GM12864 (cell line): Measurements from ENCODE around the gene EYS.

Source experiments
- DNase-seq: peaks from one replicate; pipeline ENCODE4 v3.0.0-alpha.2; 2011; ENCODE audit warnings: low read depth
- H3K4me3 ChIP-seq: 2 replicates; pipeline ENCODE4 v1.5.1; 2011; ENCODE audit warnings: mild to moderate bottlenecking, low read depth, low read length, control low read depth
- TF ChIP-seq, protein P1 (sequence below): IDR thresholded peaks from 2 replicates; pipeline ENCODE4 v1.5.1; 2011; ENCODE audit warnings: low read depth, mild to moderate bottlenecking, moderate library complexity, low read length, control low read depth, inconsistent platforms; ENCODE audit errors: missing control alignments

EYS gene

DNA sequence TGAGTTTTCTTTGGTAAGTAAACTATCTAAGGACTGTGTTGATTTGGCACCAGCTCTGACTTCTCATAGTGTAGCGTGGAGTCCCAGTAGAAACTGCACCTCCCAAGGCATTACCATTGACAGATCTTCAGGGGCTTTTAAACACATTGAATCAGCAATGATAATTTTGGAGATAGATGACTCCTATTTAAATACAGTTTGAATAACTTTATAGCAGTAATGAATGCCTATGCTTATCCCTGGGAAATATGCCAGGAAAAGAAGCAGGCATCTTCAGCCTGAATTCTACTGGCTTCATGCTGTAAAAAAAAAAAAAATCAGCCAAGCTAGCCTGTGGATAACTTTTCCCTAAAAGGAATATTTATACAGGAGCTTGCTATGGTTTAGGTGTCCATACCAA, 895.9 kb downstream of the EYS start:
- no peak for DNase-seq
- no peak overlapping the region for H3K4me3 ChIP-seq
- TF ChIP-seq, protein P1, sequence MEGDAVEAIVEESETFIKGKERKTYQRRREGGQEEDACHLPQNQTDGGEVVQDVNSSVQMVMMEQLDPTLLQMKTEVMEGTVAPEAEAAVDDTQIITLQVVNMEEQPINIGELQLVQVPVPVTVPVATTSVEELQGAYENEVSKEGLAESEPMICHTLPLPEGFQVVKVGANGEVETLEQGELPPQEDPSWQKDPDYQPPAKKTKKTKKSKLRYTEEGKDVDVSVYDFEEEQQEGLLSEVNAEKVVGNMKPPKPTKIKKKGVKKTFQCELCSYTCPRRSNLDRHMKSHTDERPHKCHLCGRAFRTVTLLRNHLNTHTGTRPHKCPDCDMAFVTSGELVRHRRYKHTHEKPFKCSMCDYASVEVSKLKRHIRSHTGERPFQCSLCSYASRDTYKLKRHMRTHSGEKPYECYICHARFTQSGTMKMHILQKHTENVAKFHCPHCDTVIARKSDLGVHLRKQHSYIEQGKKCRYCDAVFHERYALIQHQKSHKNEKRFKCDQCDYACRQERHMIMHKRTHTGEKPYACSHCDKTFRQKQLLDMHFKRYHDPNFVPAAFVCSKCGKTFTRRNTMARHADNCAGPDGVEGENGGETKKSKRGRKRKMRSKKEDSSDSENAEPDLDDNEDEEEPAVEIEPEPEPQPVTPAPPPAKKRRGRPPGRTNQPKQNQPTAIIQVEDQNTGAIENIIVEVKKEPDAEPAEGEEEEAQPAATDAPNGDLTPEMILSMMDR: no peak

DNA sequence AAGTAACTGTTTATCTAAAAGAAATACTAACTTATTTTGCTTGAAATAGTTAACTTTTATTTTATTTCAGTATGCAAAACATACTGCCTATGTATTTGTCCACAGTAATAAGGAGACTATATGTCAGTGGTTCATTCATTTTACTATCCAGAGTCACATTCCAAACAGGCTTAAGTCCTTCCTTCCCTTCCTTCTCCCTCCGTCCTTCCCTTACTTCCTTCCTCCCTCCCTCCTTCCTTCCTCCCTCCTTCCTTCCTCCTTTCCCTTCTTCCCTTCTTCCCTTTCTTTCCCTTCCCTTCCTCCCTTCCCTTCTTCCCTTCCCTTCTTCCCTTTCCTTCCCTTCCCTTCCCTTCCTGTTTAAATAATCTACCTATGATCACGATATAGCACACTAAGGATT, 899.2 kb downstream of the EYS start:
- no peak for DNase-seq
- no peak overlapping the region for H3K4me3 ChIP-seq

DNA sequence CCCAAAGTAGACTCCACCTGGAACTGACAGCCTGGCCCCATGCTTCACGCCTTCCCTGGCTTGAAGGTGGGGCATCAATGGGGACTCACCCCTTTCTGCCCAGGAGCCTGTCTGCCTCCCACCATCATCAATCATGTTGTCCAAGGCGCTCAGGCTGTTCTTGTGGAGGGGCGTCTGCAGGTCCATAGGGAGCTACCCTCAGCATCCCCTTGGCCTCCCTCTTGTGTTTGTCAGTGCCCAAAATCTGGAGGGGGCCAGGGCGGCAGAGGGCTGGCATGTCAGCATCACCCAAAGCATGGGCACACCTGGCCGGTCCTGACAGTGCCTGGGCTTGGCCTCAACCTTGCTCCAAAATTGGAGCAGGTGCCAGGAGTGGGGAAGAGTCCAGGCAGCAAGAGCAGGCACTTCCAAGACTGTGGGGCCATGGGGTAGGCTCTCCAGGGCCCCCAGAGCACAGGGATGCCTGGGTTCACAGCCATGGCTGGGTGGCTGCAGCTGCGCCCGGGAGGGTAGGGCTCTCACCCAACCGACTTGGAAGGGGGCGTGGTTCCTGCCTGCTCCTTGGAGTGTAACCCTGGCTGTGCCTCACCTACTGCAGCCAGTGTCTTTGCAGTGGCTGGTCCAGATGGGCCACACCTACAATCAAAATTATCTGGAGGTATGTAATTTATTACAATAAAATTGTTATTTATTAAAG, 903.4 kb downstream of the EYS start:
- H3K4me3 ChIP-seq: no peak overlapping the region
- TF ChIP-seq, protein P1: no peak
- DNase-seq: no peak

More for the DNA sequence above, 899.2 kb downstream of the EYS start:
- TF ChIP-seq, protein P1: no peak

DNA sequence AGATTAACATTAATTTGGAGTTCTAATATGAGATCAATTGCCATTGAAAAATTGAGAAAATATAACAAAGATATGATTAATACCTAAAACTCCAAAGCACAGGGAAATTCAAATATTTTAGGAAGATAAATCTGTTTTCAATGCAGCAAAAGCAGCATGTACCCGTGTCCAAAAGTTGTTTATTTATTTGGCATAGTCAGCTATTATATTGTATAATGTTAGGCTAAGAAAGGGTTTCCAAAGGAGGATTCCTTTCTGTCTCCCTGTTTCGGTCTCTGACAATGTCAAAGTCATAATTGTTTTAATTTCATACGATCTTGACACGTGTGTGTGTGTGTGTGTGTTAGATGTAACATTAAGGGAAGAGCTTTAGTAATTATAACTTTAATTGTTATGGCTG, 914.5 kb downstream of the EYS start:
- TF ChIP-seq, protein P1: no peak
- H3K4me3 ChIP-seq: no peak overlapping the region

DNA sequence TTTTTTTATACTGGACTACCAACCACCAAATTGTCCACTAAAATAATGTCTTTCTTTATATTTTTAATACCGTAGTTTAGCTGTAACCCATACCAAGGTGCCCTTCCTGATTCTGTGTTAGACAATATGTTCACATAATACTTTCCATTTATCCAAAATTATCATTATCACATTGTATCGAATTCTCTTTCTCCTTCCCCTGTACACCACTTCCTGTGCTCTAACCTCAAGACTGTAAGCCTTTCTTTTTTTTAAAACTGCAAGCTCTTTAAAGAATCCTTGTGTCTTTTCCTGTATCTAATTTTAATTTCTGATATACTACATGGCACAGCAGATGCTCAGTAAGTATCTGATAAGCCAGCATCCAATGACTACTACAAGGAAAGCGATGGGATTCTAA, 917.5 kb downstream of the EYS start:
- DNase-seq: no peak
- no peak overlapping the region for H3K4me3 ChIP-seq
- TF ChIP-seq, protein P1: no peak

More for the DNA sequence above, 914.5 kb downstream of the EYS start:
- no peak for DNase-seq

DNA sequence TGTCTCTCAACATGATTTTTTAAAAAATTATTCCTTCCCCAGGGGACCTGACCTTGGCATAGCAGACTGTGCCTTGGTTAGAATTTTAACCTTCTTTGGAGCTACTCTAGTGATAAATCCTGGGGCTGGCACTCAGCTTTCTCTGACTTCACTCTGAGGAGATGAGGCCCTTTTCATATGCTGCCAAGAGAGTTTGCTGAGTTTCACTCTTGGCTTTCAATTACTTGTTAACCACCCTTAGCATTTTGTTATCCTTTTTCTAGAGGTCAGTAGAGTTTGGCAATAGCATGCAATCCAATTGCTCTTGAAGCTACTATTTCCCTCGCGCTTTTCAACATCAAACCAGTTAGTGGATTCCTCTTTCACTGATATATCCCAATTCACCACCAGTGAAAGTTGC, 920.3 kb downstream of the EYS start:
- no peak for DNase-seq
- TF ChIP-seq, protein P1: no peak
- no peak overlapping the region for H3K4me3 ChIP-seq

DNA sequence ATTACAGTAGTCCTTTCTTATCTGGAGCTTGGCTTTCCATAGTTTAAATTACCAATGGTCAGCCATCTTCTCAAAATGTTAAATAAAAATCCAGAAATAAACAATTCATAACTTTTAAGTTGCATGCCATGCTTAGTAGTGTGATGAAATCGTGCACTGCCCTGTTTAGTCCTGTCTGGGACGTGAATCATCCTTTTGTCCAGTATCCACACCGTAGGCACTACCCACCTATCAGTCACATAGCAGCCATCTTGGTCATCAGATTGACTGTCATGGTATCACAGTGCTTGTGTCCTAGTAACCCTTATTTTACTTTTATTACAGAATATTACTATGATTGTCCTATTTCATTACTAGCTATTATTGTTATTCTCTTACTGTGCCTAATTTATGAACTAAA, 924.1 kb downstream of the EYS start:
- DNase-seq: no peak
- H3K4me3 ChIP-seq: no peak overlapping the region
- TF ChIP-seq, protein P1: no peak
